Eye (tissue), 1 donor: ENCODE results near the gene SMPD3.

Experiments
- DNase-seq: peaks from one replicate; pipeline ENCODE4 v3.0.0-alpha.2; 2015

Gene SMPD3

DNA sequence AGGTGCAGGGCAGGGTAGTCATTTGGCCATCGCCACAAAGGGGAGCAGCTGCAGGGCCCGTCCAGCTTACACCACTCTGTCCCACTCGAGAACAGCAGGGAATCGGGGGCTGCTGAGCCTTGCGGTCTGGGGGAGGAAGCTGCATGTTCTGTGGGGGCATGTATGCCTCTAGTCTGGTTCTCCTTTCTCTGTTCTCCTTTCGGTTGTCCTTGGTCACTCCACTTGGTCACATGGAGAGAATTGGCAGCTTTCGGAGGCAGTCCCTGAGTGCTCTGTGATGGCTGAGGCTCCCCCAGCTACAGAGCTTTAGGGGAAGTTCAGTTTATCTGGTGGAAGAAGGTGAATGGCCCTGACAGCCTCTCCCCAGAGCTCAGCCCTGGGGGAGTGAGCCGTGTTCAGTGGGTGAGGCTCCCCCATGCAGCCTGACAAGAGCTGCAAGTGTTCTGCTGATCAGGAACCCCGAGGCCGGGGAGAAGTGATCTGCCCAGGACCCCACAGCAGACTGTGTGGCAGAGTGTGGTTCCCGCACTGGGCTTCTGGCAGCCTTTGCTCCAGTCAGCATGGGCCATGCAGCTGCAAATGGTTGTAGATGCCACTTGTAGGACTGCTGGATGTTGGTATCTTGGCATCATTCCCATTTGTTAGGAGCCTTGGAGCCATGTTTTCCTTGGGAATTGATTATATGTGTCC is 22.3 kb upstream of the SMPD3 start:
- no peak for DNase-seq

DNA sequence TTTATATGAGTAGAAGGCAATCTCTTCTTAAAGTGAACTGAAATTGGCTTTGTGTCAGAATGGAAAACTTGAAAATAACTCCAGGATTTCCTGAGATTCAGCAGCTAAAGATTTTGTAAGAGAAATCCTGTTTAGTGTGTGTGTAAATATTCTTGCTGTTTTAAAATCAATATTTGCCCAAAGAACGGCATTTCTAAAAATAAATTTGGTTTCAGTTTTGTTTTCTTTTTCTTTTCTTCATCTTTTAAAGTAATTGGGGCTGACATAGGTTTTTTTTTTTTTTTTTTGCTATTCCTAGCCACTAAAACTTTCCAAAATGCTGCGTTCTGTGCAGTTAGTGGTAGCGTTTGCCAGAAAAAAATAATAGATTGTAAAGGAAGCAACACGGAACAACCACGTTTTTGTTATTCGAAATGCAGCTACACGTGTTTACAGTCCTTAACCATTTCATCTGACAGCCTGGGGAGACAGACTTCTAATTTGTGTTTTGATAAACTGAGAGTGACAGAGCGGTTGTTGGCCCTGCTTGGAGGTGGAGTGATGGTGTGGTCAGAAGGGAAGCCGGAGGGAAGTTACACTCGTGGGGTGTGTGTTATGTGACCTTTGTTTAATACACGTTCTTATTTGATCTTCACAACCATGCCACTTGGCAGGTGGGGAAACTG is 21.6 kb upstream of the SMPD3 start:
- no peak for DNase-seq

DNA sequence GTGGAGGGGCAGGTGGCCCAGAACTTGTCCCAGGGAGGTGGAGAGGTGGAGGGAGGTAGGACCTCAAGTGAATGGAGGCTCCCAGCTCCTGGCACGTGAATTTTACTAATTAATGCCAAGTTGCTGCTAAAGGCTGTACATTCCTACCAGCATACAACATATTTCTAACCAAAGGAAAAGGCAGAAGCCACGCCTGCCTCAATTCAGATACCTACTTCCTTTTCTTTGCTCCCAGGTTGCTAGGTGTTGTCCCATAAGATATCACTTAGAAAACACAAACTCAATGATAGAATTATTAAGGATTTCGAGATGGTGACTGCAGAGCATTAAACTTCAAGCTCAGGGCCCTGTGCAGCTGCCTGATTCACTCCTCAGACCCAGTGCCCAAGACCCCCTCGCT is 20.5 kb upstream of the SMPD3 start:
- no peak for DNase-seq

DNA sequence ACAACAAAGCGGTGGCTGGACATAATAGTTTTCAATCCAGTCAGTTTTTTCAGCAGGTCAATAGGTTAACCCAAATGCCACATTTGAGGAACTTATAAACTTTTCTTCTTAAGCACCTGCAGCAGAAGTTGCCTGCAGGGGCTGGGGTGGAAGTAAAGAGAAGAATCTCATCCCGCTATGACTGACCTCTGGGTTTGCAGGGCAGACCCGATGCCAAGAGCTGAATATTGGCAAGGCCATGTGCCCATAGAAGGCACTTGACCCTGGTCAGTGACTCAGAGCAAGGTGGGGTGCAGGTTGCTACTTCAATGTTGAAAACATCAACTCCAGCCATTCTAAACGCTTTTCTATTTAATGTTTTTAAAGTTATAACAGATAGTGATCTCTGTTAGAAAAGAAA is 17.9 kb upstream of the SMPD3 start:
- no peak for DNase-seq

DNA sequence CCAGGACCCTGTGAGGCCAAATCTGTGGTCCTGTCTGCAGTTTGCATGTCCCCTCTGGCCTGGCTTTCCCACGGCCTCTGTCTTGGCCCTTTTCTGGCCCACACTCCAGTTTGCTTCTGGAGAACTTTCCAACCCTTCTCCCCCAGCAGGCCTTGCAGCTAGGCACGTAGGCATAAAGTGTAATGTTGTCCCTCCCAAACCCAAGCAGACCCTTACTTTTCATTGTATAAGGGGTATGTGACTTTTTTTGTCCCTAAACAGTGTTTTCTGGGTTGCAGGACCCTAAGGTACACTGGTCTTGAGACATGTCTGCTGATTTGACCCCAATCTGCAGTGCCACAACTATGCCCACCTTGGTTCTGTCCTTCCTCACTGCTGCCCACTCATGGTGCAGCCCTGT is 15.6 kb upstream of the SMPD3 start:
- no peak for DNase-seq

DNA sequence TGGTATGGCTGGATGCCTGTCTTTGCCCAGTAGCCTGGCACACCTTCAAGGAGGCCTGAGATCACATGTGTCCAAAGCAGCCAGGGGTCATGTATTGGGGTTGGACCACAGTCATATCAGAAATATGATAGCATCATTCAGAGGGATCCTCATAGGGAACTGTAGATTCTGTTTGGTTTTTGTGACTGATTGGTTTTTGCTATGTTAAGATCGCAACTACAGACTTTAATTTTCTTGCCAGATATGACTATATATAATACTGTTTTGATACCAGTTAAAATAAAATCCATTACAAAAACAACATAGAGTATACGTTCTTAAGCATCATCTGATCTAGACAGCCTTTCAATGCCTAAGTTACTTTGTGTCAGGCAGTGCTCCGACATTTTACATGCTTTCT is 11.8 kb upstream of the SMPD3 start:
- DNase-seq: no peak

DNA sequence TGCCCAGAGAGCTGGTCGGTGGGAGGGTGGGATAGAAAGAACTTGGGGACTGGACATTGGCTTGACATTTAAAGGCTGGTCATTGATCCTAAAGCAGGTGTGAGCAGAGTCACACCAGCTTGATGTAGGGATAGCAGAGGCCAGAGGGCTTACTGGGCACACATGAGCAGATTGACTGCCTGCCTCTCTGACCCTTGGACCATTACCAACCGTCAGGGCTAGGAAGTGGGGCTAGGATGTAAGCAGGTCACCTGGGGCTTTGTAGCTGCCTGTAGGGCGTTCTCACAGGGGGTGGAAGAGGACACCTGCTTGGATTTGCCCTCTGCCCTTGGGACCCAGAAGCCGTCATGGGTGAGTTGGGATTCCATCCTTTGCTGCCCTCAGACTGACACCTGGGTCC is 11.1 kb upstream of the SMPD3 start:
- DNase-seq: no peak

DNA sequence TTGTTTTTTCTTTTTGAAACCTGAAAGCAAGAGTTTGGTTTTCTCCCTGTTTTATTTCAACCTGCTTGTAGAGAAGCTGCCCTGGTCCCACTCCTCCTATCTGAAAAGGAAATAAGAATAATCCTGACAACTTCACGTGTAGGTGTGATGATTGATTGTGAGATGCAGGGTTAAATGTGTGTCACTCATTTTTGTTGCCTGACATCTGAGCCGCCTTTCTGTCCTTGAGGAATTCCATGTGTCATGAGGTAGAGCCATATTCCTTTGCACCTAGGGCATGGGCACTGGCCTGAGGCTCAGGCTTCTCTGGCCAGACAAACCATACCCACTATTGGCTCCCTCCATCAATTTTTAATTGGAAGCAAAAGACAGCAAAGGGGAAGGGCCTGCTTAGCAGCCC is 10.2 kb upstream of the SMPD3 start:
- no peak for DNase-seq

DNA sequence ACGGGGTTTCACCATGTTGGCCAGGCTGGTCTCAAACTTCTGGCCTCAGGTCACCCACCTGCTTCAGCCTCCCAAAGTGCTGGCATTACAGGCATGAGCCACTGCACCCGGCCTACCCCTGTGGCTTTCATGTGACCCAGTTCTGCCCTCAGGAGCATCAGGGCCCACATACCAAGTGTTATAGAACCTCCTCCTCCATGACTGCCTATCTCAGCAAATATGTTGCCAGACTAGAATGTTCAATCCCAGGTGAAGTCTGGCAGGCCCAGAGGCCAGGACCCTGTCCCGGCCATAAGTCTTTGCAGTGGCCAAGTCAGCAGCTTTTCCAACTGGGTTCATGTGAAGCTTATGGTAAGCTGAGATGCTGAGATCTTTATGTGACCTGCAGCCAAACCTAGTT is 9.8 kb upstream of the SMPD3 start:
- no peak for DNase-seq

DNA sequence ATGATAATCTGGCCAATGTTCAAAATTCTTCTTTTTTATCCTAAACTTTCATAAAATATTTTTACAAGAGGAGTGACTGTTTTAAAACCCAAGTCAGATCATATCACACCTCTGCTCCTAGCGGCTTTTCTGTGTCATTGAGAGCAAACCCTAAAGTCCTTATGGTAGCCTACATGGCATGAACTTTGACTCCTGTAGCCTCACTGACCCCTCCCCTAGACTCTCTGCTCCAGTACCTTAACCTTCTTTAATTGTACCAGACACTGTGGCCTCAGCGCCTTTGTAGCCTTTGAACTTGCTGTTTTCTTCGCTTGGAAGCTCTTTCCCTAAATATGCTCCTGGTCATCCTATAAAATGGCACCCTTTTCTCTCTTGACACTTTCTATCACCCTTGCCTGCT is 7.3 kb upstream of the SMPD3 start:
- no peak for DNase-seq

DNA sequence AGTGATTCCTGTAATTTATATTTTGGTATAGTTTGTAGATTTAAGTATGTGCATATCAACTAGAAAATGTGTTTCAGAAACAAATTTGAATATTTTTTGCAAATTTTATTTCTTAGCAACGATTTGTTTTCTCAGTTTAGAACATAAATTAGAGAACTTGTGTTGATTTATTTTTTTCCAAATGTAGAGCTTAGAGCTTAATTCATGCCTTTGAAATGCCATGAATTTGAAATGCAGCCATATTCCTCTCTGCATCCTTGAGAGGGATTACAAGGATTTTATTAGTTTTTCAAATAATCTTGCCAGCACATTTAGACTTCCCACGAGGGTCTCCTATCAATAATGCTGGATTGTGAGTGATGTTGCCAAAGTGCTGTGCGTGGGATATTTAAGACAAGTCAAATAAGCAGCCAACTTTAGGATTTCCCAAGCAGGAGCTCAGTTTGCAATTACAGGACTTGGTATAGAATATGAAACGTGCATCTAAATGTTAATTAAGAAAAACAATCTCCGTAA is 6.7 kb upstream of the SMPD3 start:
- no peak for DNase-seq

DNA sequence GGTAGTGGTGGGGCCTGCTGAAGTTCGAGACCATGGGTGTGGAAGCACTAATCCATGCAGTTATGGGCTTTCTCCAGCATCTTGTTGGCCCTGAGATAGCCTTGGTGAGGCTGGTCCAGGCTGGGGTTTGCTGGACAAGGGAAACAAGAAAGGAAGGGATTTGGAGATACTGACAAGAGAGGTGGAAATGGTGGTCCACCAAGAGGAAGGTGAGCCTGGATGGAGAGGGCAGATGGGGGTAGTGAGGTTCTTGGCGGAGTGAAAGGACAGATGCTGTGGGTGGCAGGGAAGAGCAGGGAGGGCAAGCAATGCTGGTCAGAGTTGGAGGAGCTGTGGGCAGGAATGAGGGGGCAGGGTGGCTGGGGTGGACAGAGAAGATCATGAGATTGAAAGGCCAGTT is 5.5 kb upstream of the SMPD3 start:
- DNase-seq: no peak

DNA sequence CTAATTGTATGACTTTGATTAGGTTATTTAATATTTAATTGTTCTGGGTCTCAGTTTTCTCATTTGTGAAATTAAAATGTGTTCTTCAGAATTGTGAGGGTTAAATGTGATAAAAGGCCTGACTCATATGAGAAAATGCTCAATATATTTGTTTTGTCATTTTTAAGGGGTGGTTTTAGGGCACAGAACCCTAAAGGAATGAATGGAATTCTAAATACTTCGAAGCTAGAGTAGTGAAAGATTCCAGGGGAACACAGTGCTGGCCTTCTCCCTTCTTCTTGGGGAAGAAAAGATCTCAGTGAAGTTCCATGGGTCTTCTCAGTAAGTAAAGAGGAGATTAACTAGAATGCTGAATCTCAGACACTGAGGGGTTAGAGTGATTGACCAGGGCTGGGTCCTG is 3.9 kb upstream of the SMPD3 start:
- DNase-seq: no peak

DNA sequence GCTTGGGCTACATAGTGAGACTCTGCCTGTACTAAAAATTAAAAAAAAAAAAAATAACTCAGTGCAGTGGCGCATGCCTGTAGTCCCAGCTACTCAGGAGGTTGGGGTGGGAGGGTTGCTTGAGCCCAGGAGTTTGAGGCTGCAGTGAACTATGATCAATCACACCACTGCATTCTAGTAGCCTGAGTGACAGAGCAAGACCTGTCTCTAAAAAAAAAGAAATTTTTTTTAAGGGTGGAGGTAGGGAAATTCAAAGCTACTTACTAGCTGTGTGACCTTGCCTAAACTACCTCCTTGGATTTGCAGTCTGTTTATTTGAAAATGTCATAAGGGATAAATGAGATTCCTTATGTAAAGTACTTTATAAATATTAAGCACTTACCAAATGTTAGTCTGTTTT is 3.4 kb upstream of the SMPD3 start:
- no peak for DNase-seq

DNA sequence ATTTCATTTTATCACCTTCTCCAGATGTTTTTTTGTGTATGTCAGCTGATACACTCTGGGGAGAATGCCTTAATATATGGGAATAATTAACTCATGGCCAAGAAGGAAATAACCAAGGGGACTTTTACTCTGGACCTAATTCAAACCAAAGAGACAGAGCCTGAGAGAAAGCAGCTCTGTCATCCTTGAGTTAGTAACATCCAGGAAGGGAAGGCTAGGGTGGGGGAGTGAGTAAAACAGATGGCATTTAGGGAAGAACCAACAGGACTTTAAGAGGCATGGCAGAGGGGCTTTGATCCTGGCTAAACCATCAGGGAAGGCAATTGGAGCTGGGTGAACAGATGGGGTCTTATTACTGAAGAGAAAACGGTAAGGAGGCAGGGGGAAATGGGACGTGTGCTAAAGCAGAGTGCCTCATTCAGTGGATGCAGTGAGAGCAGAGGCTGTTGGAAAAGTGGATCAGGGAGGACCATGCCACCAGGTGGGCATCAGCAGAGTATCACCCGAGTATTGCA is 2.5 kb upstream of the SMPD3 start:
- DNase-seq: no peak

DNA sequence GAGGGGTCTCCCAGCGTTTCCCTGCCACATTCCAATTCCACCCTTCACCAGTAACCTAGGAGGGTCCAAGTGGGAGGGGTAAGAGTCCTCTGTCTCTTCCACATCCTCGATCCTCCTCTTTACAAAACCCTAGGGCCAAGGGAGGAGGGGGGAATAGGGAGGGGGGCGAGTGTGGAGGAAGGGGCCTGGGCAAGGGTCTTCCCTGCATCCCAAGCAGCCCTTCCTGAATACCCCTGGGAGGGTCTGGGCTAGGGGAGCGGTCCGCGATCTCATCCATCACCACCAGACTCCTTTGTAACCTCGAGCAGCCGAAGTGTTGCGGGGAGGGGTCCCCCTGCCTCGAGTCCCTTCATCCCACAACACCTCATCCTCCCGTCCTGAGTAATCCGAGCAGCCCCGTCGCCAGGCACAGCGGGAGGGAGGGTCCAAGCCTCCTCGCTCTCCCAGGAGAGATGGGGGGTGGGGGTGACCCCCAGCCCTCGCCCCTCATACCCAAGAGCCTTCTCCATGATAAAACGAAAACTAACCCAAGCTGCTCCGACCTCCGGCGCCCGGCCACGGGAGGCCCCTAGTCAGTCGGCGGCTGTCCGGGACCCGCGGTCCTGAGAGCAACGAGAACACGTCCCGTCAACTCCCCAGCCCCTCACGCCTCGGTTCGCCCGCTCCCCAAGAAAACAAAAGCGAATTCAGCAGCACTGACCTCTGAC is 502 bp downstream of the SMPD3 start:
- DNase-seq: peak; percentile 70

DNA sequence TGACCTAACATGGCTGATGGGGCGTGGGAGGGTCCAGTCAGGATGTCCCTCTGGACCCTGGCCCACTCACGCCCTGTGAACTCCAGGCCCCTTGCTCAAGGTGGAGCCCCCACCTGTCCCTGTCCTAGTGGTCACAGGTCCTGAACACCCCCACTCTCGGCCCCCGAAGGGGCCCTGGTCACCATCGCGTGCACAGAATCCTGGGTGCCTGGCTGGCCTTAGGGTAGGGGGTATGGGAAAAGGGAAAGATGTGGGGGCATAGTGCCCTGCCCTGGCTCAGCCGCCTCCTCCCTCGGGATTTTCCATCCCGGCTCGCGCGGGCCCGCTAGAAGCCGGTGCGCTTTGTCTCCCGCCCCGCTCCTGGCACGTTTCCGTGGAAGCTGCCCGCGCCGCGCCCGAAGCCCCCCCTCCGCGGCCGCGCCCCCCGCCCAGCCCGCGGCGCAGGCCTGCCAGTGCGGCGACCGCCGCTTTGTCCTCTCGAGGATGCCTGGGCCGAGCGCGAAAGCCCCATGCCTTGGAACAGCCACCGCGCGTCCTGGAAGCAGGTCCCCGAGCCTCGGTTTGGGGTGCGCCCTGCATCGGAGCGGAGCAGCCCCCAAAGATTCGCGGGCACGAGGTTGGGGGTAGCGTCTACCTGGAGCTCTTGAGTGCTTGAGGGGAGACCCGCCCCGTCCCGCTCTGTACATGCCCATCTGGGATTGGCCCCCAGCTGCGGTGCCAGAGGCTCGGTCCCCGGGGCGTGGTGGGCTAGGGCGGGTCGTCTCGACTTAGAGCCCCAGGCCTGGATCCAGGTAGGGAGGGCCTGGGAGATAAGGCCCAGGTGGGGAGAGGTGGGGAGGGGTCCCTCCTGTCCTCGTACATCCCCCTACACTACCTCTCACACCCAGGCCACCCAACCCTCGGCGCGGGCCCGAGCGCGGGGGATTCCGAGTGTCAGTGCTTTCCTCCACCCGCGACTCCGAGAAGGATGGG is 1.3 kb downstream of the SMPD3 start:
- peak; percentile 37 for DNase-seq

DNA sequence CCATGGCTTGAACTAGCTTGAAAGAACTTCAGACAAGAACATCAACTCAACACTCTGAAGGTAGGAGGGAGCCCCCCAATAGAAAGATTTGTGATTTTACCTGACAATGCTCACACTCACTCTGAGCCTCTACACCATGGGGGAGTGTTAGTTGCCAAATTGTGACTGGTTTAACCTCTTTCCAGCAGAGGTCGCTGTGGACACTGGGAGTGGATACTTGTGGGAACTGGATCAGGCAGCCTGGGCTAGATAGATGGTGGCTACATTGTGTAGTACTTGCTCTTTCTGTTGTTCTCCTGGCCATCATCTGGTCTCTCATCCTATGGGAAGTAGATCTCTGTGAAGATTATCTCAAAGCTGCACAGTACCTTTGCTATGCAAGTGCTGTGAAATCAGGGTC is 2.9 kb downstream of the SMPD3 start:
- peak; percentile 87 for DNase-seq

DNA sequence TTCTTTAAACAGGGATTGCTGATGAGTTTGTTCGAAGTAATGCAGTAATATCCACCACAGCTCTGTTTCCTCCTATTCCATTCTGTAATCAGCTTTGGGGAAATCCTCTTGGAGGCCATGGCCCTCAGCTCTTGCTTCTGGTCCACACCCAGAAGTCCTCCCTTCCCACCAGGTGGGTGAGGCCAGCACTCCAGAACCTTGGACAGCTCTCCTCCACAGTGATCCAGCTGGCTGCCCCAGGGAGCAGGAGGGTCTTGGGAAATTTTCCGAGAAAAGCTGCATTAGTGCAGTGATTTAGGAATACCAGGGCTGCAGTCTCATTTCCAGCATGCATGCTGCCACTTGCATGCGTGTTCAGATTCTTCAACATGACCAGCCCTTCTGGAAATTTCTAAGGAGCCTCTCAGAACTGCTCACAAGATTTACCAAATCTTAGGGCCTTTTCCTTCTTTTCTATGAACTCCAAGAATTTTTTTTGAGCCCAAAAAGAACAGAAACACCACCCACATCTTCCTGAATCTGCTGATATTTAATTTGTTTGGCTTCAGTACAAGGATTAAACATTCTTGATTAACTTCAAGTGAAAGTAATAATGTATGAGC is 4.2 kb downstream of the SMPD3 start:
- peak; percentile 81 for DNase-seq

DNA sequence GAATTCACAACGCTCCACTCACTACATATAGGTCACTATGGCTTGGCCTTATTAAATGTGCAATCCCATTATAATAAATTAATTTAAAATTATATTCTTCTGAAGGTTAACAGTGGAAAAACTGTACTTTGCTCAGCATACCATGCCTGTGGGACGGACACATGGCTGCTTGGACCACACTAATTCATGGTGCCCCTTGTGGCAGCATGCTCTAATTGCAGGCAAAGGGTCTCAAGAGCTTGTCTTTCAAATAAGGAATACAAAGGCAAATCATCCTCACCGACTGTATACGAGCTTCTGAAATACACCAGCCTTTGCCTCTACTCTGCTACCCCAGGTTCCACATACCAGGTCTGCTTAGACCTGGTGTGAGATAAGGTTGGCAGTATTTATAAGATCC is 11.7 kb downstream of the SMPD3 start:
- DNase-seq: no peak

DNA sequence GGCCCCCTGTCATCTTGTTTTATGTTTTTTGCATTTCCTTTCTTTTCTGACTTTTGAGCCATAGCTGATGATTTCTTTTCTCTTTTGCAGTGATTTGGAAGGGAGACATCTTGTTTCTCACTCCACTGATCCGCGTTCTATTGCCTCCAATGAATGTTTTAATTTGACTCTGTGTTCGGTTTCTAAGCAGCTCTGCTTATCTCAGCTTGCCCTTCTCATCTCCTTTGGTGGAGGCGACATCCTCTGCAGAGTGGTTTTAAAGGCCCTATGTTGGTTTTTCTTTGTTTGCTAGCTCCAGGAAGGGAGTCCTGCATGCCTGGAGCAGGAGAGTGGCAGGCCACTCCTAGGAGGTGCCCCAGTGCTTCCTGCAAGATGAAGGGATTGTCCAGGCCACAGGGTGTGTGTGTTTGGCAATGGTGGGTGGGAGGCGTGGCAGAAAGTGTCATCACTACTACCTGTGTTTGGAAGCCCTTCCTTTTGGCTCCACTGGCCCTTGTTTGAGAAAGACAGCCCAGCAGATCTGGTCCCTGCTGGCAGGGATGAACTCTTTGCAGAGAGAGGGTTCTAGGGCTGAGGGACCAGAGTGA is 13.6 kb downstream of the SMPD3 start:
- DNase-seq: no peak

DNA sequence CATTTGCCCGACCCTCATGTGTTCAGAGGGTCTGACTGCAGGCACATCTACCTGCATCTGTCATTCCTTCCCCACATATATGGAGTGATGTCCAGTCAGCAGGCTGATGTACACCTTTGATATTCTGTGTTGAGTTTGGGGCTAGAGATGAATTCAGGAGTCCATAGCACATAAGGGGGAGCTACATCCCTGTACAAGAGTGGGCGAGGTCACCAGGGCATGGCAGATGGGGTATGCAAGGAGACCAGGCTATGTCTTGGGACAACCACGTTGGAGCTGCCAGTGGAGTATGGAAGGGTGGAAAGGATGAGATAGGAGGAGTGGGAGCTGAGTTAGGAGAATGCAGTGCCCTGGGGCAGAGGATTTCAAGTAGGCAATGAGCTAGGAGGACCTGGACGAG is 15.0 kb downstream of the SMPD3 start:
- no peak for DNase-seq
